GM21825 (cell line): ENCODE measurements around the gene RABL6.
"Not testable (repeated sequence)": the region's sequence is repeated elsewhere in the genome, so short reads cannot be mapped to it uniquely, and the experiment has no call there.

Source experiments
- ATAC-seq: cut with Tn5 transposase; IDR thresholded peaks from one replicate; pipeline ENCODE4 v1.9.1; 2021; ENCODE audit warnings: mild to moderate bottlenecking, moderate library complexity; ENCODE audit not compliant: unreplicated experiment

Gene RABL6

DNA sequence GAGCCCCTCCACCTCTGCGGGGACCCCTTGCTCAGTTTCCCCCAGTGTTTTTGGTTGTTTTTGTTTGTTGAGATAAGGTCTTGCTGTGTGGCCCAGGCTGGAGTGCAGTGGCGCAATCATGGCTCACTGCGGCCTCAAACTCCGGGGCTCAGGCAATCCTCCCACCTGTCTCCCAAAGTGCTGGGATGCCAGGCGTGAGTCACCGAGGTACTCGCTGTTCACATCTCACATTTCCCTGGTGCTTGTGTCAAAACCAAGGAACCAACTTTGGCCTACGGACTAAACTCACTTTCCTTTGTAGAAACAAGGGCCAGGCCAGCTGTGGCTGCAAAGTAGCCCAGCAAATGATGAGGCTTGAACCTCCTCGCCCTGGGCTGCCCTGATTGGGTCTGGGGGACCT lies 24.8 kb downstream of the RABL6 start:
- ATAC-seq = no peak

DNA sequence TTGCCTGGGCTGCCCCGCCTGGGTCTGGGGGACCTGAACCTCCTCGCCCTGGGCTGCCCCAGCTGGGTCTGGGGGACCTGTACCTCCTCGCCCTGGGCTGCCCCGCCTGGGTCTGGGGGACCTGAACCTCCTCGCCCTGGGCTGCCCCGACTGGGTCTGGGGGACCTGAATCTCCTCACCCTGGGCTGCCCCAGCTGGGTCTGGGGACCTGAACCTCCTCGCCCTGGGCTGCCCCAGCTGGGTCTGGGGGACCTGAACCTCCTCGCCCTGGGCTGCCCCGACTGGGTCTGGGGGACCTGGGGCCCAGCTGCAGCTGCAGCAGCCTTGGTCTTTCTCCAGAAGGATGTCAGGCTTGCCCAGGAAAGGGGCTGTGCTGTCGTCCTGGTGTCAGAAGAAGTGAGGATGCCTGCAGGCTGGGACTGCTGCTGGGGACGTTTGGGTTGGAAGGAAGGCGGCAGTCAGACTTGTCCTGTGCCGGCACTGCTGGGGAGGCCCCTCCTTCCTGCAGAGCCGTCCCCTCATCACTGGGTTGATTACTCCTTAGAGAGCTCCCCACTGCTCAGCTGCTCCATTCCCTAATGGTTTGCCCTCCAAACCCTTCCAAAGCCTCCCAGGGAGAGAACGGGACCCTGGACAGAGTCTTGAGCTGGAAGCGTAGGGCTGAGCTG lies 25.8 kb downstream of the RABL6 start:
- not testable (repeated sequence) for ATAC-seq

DNA sequence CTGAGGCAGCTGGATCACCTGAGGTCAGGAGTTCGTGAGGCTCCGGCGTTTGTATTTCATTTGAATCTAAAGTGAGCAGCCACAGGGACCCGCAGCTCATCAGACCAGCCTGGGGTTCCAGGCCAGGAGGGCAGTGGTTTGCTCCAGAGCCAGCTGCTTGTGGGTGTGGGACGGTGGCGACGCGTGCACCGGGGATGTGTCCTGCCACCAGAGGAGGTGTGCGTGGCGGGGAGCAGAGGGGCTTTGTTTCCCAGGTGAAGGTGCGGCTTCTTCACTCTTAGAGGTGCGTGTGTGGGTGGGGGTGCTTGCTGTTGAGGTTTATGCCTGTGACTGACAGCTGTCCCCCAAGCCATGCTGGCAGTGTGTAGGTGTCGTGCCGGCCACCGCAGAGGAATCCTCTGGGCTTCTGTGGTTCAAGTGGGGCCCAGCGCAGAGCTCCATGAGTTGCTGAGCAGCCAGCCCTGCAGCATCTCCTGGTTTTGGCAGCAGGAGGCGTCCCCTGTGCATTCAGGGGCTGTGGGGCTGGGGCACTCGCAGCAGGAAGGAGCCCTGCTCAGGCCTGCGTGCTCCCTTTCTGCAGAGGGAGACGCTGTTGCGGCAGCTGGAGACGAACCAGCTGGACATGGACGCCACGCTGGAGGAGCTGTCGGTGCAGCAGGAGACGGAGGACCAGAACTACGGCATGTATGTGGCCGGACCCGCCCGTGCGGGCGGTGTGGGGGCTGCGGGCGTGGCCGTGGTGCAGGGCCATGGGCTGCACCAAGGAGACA lies 27.6 kb downstream of the RABL6 start:
- ATAC-seq = no peak

DNA sequence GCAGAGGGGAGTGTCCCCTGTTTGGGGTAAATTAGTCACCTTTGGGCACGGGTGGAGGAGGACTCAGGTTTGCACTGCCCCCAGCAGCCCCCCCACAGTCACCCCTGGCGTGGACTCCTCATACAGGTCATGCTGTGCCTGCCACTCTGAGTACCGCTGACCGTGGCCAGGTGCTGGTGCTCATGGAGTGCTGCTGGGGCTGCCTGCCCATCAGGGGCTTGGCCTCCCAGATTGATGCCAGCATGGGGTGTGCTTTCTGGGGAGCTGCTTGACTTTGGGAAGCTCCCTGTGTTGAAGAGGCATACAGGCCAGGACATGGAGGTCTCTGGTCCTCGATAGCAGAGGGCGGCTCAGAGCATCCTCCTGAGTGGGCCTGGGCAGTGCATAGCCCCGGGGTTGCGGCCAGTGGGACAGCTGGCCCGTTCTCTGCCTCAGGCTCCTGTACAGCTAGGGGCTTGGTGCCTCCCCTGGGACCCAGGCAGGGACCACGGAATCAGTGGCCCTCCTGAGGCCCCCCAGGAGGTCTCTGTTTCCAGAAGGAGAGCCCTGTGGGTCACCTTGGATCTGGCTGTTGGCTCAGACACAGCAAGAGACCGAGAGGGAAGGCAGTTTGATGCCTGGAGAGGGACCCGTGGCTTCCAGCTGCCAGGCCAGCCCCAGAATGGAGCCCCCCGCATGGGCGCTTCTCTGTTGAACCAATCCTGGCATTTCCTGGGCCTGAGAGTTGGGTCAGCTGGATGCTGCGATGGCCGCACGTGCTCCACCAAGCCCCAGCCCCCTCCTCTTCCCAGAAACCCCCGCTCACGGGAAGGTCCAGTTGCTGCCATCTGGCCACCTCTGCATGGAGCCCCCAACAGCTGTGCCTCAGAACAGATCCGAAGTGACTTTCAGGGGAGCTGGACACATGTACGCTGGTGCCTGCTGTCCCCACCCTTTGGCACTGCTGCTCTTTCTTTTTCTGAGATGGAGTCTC lies 28.5 kb downstream of the RABL6 start:
- no peak for ATAC-seq

DNA sequence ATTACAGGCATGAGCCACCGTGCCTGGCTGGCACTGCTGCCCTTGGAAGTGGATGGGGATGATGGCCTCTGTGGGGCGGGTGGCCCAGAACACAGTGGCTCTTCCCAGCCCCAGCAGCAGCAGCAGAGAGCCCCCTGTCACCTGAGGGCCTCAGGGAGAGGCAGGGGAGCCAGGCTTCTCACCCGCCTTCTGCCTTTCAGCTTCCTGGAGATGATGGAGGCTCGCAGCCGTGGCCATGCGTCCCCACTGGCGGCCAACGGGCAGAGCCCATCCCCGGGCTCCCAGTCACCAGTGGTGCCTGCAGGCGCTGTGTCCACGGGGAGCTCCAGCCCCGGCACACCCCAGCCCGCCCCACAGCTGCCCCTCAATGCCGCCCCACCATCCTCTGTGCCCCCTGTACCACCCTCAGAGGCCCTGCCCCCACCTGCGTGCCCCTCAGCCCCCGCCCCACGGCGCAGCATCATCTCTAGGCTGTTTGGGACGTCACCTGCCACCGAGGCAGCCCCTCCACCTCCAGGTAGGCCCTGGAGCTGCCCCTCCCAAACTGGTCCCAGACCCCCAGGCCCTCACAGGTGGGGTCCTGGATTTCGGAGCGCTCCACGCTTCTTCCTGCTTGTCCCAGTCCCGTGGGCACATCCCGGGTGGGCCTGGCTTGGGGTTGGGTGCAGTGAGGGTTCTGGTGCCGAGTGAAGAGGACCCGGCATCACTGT lies 29.6 kb downstream of the RABL6 start:
- ATAC-seq = no peak

DNA sequence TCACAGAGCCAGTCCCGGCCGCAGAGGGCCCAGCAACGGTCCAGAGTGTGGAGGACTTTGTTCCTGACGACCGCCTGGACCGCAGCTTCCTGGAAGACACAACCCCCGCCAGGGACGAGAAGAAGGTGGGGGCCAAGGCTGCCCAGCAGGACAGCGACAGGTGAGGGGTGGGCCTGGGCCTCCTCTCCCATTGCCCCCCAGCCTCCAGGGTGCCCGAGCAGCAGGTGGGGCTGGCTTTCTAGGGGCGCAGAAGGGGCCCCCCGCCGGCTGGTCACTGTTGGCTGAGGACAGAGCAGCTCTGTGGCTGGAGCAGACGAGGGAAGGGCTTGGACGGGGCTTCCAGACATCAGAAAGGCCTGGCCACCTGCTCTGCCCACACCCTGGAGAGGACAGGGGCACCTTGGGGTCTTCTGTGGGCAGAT lies 30.1 kb downstream of the RABL6 start:
- not testable (repeated sequence) for ATAC-seq

DNA sequence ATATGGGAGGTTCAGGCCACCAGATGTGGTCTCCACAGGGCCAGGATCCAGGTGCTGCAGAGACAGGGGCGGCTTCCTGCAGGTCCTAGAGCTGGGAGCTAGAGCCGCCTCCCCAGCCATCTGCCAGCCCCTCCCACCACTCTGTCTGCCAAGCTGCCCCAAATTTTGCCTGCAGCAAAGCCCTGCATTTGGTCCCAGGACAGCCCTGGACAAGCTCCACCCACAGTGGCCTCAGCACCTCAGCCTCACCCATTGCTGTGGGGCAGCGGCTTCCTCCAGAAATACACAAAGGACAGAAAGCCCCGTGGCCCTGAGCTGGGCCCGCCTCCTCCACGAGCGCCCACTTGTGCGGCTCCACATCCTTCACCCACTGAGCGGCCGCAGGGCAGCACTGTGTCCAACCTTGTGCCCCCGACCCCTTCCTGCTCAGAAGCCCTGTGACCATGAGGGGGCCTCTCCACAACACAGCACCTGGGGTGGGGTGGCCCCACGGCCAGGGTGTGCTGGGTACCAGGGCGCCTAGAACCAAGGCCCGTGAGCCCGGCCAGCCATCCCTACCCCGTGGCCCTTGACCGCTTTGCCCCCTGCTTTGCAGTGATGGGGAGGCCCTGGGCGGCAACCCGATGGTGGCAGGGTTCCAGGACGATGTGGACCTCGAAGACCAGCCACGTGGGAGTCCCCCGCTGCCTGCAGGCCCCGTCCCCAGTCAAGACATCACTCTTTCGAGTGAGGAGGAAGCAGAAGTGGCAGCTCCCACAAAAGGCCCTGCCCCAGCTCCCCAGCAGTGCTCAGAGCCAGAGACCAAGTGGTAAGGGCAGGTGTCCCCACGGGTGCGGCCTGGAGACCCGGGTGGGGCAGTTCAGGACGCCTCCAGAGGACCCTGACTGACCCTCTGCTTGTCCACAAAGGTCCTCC lies 30.8 kb downstream of the RABL6 start:
- ATAC-seq = no peak

DNA sequence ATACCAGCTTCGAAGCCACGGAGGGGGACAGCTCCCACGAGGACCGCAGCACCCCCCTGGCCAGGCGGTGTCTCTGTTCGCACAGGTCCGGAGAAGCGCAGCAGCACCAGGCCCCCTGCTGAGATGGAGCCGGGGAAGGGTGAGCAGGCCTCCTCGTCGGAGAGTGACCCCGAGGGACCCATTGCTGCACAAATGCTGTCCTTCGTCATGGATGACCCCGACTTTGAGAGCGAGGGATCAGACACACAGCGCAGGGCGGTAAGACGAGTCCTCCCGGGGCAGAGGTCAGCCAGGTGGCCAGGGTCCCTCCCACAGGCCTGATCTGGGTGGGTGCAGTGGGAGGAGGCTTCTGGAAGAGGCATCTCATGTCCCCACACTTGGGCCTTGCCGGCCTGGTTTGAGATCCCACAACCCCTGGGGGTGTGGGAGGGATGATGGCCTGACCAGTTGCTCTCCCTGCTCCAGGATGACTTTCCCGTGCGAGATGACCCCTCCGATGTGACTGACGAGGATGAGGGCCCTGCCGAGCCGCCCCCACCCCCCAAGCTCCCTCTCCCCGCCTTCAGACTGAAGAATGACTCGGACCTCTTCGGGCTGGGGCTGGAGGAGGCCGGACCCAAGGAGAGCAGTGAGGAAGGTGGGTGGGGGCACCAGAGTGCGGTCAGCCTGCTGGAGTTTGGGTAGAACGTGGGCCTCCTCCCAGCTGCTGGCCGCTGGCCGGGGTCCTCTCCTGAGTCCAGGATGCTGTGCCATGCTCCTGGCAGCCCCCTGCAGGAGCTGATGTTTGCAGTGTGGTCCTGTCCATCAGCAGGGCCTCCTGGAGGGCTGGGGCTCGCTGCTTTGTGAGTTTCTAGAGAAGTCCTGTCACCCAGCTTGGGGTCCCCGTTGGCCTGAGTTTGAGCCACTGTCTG lies 31.7 kb downstream of the RABL6 start:
- no peak for ATAC-seq

DNA sequence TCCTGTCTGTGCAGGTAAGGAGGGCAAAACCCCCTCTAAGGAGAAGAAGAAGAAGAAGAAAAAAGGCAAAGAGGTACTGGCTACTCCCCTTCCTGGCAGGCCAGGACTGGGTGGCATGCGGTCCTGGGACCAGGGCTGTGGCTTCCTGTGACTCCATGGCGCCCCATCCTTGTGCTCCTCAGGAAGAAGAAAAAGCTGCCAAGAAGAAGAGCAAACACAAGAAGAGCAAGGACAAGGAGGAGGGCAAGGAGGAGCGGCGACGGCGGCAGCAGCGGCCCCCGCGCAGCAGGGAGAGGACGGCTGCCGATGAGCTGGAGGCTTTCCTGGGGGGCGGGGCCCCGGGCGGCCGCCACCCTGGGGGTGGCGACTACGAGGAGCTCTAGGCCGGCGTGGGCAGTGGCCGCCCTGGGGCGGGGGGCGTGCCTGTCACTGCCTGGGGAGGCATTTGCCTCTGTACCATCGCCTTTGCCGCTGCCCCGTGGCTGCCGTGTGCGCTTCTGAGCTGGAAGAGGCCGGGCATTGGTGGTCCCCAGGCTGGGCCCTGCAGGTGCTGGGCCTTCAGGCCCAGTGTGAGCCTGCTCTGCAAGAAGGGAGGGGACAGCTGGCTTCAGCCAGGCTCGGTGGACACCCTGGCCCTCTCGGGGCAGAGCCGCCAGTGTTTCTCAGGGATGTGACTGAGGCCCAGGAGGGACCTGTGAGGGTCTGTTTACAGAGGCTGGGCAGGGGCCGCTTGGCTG lies 32.6 kb downstream of the RABL6 start:
- no peak for ATAC-seq

DNA sequence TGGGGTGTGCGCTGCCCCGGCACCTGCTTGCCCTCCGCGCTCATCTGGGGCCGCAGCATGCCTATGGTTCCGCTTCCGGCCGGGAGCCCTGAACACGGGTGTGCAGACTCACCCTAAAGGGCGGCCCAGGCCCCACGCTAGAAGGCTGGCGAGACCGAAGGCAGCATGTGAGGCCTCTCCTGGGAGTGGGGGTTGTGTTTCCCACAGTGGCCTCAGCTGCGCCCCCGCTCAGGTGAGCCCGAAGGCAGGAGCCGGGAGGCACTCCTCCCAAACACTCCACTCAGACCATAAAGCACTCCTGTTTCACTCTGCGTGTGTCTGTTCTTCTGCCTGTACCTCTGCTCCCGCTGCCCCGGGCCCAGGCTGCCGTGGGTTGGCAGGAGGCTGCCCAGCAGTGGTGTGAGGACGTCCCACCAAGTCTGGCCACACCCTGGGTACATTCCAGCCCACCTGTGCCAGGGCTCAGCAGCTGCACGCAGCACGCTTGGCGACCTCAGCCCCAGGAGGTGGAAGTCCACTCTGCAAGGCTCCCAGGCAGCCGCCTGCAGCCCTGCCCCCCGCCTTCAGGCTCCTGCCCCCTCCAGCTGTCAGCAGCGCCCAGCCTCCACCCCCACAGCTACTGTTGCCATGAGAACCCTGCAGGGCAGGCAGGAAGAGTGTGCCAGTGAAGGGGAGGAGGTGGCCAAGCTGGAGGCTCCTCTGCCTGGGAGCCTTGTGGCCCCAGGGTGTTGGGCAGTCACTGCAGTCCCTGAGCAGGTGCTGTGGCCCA lies 33.3 kb downstream of the RABL6 start:
- ATAC-seq = no peak

DNA sequence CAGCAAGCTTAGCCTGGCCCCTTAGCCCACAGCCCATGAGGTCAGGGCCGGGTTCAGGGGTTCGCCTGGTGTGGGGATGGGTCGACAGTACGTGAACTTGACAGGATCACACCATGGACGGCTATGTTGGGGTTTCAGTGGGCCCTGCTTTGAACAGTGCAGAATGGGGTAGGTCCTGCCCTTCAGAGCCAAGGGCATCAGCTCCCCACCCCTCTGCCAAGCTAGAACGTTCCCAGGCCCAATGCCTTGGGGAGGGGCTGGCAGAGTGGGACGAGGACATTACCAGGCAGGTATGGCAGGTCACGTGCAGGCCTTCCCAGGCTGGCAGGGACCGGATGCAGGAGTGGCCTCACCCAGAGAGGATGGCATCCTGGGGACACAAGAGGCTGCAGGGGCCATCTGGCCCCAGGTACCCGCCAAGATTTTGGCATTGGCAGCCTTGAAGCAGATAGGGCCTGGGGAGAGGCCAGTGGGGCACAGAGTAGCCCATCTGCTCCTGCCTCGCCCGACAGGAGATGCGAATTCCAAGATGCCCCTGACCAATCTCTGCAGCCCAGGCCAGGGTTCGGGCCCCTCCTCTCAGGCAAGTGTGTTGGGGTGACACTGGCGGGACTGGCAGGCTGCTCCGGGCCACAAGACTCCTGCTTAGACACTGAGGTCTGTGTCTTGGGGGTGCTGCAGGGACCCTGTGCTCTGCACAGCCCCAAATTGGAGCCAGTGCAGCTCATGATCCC lies 34.1 kb downstream of the RABL6 start:
- not testable (repeated sequence) for ATAC-seq

DNA sequence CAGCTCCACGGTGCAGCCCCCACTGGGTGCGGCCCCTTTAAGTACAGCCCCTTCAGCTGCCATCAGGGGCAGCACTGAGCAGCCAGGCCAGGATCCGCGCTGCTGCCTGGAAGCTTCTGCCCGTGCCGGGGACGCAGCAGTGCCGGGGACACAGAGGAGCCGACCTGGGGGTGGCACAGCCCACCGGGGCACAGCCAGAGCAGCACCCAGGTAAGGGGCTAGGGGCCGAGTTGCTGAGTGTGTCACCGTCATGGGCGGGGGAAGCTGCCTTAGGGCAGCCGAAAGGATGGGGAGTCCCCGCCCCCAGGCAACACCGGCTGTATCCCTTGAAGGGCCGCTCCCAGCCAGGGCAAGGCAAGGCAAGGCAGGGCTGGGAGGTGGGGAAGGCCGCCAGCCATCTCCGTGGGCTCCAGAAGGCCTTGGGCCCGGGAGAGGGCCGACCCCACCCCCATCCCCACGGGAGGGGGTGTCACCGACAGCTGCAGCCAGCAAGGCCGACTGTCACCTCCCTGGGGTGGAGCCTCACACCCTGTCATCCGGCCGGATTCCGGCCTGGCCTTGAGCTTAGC lies 34.7 kb downstream of the RABL6 start, which contains the start of gene AJM1:
TSS of gene AJM1 (plus strand) at position 99 of the 569 bp plus-strand sequence. CDS start 1,937 bp downstream, outside the sequence.
- ATAC-seq = peak; percentile 48

DNA sequence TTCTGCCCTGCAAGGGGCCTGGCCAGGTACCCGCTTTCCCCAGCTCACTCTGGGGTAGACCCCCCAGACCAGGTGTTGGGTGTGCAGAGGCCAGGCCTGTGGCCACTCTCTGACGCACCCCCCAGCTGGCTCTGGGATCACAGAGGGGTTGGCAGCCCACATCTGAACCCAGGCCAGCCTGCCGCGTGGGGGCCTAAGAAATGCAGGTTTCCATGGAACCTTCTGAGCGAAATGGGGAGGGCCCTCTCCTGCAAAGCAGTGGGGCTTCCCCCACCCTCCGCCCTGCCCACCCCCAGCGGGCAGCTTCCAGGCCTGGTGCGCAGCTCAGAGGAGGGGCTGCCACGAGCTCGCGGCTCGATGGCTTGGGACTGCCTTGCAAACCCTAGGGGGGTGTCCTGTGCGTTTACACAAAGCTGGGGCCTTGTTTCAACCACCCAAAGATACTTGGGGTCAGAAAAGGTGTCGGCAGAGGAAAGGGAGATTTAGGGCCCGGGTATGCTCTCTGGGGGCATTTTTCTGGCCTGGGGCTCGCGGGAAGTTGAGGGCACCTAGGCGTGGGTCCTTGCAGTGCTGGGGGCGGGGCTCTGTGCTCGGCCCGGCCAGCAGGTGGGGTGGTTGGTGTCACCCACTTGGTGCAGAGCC lies 35.5 kb downstream of the RABL6 start:
- not testable (repeated sequence) for ATAC-seq

DNA sequence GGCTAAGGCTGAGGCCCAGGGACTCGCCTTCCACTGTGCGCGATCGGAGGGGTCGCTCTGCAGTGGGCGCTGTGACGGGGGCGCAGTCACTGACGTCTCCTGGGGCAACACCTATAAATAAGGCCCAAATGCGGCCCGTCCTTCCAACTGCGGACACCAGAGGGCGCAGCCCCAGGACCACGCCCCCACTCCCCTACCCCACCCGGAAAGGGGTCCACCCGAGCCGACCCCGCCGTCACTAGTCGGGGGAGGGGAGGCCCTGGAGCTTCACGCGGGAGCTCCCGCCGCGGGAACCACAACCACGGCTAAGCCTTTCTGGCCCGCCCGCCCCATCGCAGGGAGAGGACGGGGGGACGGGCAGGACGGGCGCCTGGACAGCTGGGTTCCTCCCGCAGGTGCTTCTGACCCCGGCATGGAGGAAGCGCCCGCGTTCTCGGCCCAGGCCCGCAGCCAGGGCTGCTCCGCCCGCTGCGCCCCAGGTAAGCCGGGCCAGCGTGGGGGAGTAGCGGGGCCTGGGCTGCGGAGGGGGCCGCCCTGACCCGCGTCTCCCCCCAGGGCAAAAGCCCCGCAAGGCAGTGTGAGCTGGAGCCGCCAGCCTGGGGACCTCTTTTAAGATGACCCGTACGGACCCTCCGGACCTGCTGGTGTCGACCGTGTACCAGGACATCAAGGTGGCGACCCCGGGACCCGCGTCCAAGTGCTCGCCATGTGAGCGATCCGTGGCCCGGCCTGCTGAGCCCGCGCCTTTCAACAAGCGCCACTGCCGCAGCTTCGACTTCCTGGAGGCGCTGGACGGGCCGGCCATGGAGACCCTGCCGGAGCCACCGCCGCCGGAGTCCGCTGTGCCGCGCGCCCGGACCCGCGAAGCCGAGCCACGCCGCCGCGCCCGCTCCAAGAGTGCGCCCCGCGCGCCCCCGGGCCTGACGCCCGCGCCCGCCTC lies 36.3 kb downstream of the RABL6 start:
- ATAC-seq = not testable (repeated sequence)
